Heart left ventricle (tissue), 13 donors: ENCODE measurements around the gene EEIG1.

Experiments
- CTCF ChIP-seq, 12 donors: fragments of 200-600 bp; sonication (generic) in 4 of 12; IDR thresholded peaks; one replicate each; pipeline versions ENCODE4 v1.5.0 to v1.8.0; 2018 to 2022; ENCODE audit warnings: antibody characterized with exemption in 12 of 12, mild to moderate bottlenecking in 5 of 12
- POLR2A ChIP-seq, 2 donors: fragments of 450-650 bp; IDR thresholded peaks; one replicate each; pipeline ENCODE4 v1.6.1; 2017; ENCODE audit warnings: antibody characterized with exemption in 2 of 2, mild to moderate bottlenecking in 2 of 2, moderate library complexity in 2 of 2
- donor health status: ischemic (EF 13 %, LVEDD 7.1; RV severe dilation, severe dysfunction).
- donor health status: DM: no; HTN: yes; CAD: no.
- donor health status: DM: no; HTN: no; CAD: no.
- donor health status: ischemic (EF 25% LVEDD 6.9; RV normal size, moderate dysfunction).
- donor health status: ischemic (EF 25% LVEDD 5.7; RV mildly dilated, moderate dysfunction).
- donor health status: ischemic (EF 35%, LVEDD 5.7; RV mildly dilated, moderate dysfunction).
- donor health status: nonischemic (EF 11% LVEDD 7.7; RV severe dilation, severe dysfunction).
- donor health status: DM: yes; HTN: yes; CAD: no.
- donor health status: PGD.
- donor health status: ischemic (EF 29% LVEDD 5.4; RV normal size, mild dysfunction).
- donor health status: nonischemic (EF 23%, LVEDD 6.1; RV moderate dilation, normal function).

GRCh38 chr9:127993721-127994120 is 12.9 kb upstream of the EEIG1 start:
- TF ChIP-seq CTCF (IDR thresholded peaks at IDR 0.05) (no peak), POLR2A (IDR thresholded peaks at IDR 0.05) (no peak)
